Kidney glomerular epithelial cell (primary cell): ENCODE measurements around the gene LMOD3.

Experiments used
- DNase-seq: peaks from one replicate; lab custom pipeline; 2025; lab: John Stamatoyannopoulos, UW

Gene LMOD3

DNA sequence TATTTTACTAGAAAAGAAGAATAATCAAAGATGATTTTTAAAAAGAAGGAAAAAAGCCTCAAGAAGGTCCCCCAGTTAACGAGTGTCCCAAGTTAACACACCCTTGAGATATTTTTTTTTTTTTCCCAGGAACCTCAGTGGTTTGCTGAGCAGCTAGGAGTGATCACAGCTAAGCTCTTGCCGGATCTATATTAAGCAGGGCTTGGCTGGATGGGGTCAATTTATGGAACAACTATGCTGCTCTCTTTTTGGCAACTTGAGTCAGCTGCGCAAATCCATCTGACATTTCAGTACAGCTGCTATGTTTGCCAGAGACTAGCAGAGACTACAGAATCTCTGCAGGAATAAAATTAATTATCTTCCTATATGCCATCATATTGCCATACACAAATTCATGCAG, at the start of gene LMOD3:
TSS of gene LMOD3 (minus strand) at position 193 of the 400 bp plus-strand sequence. CDS start 209 bp downstream, outside the sequence.
- DNase-seq = no peak

DNA sequence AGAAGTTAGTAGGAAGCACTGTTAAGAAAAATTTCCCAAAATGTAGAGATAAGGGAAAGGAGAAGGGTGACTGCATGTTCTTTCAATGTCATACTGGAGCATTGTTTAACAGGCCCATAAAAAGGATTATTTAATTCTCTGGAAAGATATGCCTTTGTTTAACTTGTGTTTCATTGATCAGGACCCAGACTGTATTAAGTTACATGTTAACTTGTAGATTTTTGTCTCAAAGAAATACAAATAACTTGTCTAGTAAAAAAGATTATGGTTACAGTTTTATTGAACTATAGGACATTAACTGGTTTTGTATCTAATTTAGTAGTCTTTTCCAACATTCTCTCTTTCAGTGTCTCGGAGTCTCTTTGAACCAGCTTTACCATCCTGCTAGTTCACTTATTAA, 49.7 kb upstream of the LMOD3 start:
- no peak for DNase-seq

DNA sequence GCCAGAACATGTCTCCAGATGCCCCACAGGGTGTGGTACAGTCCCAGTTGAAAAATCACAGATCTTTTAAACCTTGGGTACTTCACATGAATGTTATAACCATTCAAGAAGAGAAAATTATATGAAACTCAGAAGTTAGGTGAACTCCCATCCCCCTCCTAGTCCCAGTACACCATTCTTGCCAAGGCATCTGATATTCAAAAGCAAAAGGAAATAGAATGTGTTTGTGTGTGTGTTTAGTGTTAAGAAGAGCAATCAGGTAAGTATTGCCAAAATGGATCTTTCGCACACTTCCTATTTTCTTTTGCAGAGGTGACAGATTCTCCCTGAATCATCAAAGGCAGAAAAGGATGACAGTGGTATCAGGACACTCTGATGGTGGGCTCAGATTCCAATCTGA, 44.1 kb upstream of the LMOD3 start:
- DNase-seq = no peak

DNA sequence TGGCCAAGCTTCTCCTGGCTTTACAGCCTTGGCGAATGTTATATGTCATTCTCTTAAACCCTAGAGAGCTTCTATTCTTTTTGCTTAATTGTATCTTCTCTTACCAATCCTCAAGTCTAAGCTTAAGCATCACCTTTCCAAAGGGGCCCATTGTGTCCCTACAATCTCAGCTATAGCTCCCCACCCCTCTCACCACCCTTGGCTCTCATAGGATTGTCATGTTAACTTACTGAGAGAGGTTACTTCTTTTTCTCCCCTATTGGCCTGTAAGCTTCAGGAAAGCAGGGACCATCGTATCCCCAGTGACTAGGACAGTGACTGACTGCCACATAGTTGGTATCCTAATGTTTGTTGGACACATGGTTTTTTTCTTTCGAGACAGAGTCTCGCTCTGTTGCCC, 43.3 kb upstream of the LMOD3 start:
- DNase-seq = no peak

DNA sequence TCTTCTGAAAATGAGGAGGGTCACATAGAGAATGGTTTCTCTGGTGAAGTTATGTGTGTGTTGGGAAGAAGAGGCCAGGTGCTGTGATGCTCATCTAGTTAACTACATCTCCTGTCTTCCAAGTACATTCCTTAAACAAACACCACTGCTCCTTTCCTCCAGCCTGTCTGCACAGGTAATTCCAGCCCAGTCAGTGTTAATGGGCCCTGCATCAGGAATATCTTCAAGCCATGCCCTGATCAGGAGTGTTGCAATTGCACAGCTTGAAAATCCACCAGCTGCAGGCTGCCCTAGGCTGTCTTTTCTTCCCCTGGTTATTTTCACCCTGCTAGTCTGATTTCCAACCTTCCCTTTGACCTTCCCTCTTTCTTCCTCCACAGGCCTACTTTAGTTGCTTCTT, 41.9 kb upstream of the LMOD3 start:
- DNase-seq = no peak

DNA sequence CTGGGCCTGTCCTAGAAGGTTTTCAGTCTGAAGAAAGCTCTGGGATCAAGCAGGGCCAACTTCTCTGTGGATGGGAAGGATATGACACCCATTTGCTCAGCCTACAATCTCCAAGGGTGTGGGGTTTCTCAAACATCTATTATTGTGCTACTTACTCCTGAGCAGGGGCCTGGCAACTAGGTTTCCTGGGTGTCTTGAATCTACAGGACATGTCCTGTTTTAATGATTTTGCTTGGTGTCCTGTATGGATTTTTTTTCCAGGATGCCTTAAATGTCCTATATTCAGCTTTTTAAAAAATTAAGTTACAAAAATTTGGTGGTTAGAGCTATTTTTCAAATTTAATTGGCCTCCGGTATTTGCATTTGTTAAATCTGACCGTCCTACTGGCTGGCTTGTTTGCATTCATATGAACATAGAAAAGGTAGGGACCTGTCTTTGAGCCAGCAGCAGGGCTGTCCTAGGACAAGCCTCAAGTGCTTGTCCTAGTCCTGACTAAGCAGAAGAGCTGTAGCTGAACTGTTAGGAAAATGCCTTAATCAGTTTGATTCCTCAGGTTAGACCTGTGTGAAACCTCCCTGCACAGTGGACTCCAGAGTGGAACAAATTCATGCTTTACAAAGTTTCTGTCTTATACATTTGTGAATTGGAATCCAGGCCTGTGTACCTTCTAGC, 40.0 kb upstream of the LMOD3 start:
- DNase-seq = no peak

DNA sequence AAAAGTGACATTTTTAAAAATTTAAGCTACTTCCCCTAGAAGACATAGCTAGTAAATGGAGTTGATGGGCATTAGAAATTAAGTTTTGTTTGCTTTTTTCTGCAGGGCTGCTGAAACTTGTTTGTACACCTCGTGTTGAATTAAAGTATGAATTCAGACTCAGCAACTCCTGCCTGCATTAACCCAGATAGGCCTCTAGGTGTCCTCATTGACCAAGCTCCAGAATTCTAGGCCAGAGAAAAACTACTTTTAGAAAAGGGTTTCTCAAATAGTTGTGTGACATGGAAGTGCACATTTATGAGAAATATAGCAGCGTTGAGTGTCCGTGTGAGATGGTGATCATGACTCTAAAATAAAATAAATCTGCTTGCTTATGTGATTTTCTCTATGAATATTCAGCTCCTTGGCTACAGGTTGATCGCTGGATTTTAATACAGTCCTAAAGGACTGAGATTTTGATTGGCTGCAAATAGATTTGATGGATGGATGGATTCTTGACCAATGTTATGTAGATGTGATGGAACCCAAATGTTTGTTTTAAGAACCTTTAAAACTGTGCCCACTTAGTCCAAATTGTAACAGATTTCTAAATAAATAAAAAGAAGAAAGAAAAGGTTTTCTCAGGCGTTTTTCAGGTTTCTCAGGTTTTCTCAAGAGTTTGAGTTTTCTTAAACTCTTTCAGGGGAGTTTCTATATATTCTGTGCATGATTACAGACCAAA, 39.4 kb upstream of the LMOD3 start:
- DNase-seq = peak; percentile 78

DNA sequence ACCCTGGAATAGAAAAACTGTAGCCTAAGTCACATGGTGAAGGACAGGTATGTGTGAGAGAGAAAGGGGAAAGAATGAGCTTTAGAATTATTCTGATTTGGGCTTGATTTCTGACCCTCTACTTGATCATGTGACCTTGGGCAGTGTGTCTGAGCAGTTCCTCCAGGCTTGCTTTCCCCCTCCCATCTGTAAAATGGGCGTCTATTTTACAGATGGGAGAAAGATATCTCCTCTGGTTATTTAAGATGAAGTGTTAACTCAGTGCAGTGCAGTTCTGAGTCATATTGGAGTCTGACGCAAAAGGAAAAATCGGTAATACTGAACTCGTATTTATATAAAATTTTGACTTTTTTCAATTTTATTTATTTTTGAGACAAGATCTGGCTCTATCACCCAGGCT, 38.1 kb upstream of the LMOD3 start:
- DNase-seq = no peak

DNA sequence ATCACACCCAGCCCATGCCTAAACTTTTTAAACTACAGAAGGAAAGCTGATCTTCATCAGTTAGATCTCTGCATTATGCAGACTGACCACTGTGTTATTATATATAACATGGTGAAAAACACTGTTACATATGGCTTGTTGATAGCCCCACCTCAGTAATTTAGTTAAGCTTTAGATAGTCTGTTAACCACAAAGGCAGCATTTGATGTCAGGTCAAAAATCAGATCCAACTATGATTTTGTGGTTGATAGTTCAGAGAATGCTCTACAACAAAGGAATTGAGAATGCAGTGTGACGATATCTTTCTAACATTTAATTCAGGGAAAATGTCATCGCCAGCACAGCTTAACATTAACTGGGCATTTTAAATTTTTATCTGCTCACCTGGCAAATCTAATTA, 37.7 kb upstream of the LMOD3 start:
- no peak for DNase-seq

DNA sequence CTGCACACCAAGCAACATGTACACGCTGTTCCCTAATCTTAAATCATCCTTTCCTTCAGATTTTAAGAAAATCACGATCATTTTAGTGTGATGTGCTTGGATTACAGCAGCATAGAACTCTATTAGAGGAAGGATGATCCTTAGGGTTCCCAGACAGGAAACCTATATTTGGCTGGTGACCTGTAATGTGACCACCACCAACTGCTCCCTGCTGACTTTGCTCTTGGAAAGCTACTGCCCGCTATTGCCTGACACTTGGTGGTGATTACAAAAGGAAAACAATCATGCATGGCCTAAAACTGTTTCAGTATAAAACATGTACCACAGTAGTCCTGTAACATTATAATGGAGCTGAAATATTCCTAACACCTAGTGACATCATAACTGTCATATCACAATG, 27.2 kb upstream of the LMOD3 start:
- no peak for DNase-seq

DNA sequence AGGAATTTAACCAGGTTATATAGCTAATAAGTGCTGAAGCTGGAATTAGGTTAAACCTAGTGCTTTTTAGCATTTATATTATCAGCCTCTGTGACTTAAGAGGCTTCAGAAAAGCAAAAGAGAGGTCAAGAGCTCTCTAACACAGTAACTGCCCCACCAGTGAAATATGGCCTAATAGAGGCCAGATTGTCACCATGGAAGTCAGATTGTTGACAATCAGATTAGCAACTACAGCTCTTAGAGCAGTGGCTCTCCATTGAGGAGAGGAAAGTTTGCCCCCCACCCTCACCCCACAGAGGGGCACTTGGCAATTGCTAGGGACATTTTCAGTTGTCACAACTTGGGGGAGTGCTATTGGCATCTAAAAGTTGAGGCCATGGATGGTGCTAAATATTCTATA, 23.3 kb upstream of the LMOD3 start:
- DNase-seq = no peak

DNA sequence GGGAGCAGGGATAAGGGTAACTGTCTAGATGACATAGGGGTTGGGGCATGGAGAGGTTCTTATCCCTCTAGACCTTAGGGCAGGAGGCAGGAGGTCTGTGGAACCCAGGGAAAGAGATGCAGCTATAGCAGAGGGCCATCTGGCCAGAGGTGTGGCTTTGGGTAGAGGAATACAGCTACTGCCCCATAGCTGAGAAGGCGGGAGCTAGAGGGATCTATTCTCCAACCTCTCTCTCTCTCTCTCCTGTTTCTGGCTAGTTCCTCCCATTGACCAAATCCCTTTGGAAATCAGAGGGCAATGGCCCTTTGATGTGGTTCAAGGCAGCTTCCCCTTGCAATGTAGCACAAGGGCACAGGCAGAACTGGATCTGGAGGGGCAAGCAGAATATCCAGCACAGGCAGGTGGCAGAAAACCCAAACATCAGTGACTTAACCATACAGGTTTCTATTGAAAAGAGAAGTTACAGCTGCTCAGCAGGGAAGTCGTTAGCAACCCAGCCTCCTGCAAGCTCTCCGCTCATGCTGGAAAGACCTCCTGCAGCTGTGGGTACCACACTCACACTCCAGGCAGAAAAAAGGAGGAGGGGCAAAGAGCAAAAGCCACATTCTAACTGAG, 22.3 kb upstream of the LMOD3 start:
- DNase-seq = no peak

DNA sequence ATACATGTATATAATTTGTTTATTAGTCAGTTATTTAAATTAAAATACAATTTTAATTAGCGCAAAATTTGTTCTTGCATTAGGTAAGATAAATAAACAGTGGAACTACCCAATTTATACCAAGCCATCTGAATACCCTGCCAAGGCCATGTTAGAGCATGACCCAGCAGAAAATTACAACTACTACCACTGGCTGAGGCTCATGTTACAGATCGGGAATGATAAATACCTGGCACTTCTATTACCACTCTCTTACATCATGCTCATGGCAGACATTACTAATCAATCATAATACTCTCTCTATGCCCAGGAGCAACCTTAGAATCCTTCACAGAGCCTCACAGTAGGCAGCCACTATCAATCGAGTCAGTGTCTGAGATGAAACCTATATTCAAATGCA, 21.2 kb upstream of the LMOD3 start:
- no peak for DNase-seq

DNA sequence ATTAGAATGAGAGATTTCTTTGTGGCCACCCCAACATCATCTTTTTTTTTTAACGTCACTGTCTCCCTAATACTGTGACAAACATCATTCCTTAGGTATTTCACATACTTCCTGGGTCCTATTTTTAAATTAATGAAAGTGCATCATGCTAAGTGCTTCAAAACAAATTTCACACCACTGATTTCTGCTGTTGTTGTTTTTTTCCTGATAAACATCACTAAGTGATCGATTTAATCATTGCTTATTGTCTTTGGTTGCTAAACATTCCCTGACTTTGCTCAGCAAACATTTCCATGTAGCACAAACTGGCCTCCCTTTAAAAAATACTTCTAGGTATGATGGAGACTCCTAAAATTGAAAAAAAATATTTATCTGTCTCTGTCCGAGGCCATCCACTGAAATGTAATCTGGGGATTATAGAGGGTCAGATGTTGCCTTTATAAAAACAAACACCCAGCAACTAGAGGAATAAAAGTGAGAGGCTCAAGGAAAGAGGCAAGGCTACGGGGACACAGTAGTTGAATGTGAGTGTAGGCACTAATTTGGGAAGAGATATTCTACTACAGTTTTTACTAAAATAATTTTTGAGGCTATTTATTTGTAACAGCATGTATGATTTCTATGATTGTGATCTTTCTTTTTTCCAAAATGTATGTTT, 20.5 kb upstream of the LMOD3 start:
- no peak for DNase-seq

DNA sequence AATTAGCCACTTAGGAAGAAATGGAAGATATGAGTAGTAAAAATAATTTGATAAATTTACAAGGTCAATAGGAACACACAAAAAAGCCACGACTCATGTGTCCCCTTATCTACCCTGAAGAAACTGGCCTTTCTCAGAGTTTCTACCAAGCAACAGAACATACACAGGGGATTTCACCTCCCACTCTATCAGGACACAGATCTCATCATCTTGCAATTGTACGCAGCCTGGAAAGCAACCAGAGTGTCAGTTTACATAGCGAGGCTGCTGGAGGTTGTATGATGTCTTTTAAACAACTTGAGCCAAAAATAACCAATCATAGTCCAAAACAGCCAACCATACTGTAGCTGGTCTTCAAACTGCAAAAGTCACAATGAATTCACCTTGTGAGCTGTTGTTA, 19.7 kb upstream of the LMOD3 start:
- no peak for DNase-seq

DNA sequence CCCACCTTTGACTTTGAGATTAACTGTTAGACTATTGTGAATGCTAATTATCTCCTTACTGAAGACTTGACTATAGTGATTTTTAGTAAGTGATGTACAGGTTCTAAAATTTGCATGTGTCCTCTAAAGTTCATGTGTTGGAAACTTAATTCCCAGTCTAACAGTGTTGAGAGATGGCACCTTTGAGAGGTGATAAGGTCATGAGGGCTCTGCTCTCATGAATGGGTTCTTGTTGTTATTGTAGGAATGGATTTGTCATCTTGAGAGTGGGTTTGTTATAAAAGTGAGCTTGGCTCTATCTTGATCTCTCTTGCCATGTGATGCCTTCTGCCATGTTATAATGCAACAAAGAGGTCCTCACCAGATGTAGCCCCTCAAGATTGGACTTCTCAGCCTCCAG, 18.9 kb upstream of the LMOD3 start:
- no peak for DNase-seq

DNA sequence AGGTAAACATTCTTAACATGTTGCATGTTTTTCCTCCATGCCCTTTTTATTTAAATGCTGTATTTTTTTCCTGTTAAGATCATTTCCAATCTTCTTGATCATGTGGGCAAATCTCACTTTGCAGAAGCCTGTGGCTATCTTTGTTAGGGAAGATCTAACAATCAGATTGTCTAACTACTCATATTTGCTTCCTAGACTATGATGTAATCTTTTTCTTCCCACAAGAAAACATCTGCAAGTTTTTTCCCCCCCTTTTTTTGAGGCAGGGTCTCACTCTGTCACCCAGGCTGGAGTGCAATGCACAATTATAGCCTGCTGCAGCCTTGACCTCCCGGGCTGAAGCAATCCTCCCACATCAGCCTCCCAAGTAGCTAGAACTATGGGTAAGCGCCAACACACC, 15.0 kb upstream of the LMOD3 start:
- no peak for DNase-seq

DNA sequence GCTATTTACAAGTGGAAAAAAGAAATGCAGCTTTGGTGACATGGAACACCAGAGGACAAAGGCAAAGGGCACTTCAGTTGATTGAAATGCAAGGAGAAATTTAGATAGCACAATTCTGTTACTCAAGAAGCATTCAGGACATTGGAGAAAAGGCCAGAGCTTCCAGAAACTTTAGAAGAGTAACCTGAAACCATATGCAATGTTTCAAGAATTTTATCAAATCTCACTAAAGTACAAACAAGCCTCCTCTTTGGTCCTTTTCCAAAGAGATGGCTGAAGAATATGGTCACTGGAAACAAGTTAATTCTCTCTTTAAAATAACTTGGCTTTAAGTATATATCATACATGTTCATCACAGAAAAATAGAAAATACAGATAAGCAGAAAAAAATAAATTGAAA, 14.6 kb upstream of the LMOD3 start:
- DNase-seq = no peak

DNA sequence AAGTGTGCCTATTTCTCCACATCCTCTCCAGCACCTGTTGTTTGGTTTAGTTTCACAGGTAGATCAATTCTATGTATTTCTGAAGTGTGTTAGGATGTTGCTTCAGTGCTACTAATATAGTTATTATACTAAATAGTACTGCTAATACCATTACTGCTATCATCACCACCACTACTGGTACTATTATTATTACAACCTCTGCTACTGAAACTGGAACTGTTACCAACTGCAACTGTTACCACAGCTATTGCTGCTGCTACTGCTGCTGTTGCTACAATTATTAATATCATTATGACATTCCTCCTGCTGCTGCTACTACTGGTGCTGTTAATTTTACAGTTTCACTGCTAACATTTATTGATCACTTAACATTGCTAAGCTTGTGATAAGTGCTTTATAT, 8.3 kb upstream of the LMOD3 start:
- no peak for DNase-seq

DNA sequence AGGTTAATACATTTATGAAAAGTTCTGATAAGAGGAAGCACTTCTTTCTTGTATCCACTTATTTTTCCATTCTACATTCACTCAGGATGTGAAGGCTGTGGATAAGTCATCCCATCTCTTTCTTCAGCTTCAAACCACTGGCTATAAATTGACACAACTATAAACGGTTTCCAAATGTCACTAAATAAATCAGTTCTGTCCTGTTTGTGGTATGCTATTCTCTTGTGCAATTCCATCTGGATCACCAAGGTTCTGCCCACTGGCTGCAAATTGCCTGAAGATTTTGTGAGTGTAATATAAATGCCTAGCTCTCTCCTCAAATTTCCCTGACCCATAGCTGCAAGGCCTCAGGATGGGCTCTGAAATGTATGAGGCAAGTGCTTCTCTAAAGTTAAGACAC, 7.1 kb upstream of the LMOD3 start:
- DNase-seq = no peak

DNA sequence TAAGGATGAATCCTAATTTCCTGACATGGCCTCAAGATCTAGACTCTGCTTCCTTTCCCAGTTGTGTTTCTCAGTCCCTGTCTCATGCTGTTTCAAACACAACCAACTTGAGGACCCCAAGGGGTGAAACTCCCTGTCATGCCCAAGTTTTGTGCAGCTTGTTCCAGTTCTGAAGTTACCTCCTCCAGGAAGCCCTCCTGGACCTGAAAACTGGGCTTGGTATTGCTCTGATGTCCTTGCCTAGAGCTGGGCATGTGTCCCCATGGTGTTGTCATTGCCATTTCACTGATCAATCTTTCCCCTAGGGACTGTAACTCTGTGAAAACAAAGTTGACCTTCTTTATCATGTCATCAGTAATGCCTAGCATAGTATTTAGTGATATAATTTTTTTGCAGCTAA, 6.1 kb upstream of the LMOD3 start:
- no peak for DNase-seq

DNA sequence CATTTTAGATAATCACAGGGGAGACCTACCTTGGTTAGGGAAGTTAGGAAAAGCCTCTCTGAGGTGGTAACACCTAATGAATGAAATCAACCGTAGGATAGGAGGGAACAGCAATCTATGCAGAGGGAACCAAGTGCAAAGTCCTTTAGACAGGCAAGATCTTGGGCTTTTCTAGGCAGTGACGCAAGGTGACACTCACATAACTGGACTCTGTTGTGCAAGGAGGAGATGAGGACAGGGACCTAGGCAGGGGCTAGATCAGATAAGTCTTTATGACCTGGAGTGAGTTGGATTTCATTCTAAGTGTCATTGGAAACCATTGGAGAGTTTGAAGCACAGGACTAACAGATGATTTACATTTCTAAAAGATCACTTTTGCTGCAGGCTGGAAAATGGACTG, 4.6 kb upstream of the LMOD3 start:
- no peak for DNase-seq

DNA sequence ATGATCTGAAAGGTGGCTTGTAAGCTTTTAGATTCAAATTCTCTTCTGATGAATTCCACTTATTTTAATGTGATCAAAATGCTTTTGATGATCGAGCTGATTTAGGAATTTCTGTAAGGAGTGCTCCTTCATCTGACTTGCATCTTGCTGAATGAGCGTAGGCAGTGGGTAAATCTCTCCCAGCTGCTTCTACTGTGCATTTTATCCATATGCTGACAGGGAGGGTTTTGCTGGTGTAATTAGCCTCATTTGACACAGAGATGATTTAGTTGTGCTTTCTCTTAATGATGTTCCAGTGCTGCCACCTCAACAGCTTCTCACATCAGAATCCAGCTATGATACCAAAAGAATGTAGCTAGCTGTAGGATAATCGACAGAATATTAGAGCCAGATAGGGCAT, 3.8 kb upstream of the LMOD3 start:
- DNase-seq = no peak
